CD4-positive, alpha-beta T cell treated with Interleukin-10 for 1 hour (primary cell): ENCODE results near the gene OXSR1.
"Not testable (repeated sequence)": the region's sequence is repeated elsewhere in the genome, so short reads cannot be mapped to it uniquely, and the experiment has no call there.

Experiments
- DNase-seq: peaks from one replicate; pipeline ENCODE4 v3.0.0-alpha.2; 2020

OXSR1 gene

DNA sequence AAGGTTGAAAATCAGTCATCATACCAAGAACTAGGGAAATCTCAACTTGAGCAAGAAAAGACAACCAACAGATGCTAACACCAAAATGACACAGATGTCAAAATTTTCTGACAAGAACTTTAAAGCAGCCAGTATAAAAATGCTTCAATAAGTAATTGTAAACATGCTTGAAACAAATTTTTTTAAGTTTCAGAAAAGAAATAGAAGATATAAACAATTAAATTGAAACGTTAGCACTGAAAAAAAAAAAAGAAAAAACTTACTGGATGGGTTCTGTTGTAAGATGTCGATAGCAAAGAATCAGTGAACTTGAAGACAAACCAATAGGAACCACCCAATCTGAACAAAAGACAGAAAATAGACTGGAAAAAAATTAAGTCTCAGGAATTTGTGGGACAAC is 18.8 kb upstream of the OXSR1 start:
- no peak for DNase-seq

DNA sequence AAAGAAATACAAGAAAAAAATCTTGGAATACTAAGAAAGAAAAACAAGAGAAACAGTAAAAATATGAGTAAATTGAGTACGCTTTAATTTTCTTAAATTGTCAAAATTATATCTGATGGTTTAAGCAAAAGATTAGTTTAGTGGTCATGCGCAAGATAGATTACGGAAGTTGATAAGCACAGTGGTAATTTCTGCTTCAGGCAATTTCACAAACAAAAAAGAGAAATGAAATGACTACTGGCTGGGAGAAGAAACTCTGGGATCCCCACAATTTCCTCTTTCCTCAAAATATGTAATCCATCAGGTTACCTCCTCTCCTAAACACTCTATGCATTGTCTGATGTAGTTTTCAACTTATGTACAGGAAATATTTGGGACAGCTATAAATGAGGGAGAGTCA is 17.9 kb upstream of the OXSR1 start:
- DNase-seq: no peak

DNA sequence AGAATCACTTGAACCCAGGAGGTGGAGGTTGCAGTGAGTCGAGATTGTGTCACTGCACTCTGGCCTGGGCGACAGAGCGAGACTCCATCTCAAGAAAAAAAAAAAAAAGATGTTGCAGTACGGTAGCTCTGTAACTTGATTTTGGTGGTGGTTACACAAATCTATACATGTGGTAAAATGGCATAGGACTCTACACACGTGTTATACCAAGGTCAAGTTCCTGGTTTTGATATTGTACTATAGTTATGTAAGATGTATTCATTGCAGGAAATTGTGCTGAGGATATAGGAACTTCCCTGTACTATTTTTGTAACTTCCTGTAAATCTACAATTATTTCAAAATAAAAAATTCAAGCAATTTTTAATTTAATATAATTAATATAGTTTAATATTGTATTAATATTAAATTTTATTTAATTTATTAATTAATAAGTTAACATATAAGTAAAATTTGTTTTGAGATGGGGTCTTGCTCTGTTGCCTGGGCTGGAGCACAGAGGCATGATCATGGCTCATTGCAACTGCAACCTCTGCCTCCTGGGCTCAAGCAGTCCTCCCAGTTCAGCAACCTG is 16.9 kb upstream of the OXSR1 start:
- no peak for DNase-seq

DNA sequence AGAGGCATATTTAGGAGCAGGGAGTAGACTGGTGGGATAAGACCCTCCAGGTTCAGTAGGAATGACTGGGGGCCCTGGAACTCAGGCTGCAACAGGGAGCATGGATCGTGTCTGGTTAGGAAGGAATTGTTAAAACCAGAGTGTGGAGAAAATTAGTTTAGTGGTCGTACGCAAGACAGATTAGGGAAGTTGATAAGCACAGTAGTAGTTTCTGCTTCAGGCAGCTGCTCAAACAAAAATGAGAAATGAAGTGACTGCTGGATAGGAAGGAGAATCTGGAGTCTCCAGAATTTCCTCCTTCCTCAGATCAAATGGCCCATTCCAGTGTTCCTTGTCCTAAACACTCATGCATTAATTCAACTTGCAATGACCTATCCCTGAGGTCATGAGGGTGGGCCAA is 15.6 kb upstream of the OXSR1 start:
- DNase-seq: no peak

DNA sequence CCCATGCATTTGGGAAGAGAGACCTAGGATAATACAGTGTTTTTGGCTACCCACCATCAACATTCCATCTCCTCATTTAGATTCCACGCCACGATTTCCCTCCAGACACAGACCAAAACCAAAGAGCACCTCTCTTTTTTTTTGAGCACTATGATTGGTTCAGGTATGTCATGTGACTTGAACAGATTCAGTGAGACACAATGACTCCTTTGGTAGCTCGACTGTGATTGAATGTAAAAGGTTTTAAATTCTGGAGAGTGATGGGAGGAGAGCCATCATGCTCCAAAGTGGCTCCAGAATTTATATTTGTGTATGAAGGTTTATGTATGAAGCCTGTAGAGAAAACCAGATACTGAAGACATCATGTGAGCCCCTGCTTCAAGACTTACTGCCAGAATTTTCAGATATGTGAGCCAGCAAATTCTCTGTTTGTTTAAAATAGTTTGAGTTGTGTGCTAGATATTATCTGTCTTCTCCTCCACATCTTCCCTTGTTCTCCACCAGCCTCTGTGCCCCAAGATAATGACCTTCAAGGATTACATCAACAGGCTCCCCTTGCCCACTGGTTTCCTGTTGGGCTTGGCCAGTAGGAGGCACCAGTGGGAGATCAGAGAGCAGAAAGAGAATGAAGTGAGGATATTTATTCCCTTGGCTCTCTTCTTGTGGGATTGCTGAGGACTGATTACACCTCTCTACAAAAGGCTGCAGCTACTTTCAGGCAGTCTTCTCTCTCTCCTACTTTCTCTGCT is 14.4 kb upstream of the OXSR1 start:
- no peak for DNase-seq

DNA sequence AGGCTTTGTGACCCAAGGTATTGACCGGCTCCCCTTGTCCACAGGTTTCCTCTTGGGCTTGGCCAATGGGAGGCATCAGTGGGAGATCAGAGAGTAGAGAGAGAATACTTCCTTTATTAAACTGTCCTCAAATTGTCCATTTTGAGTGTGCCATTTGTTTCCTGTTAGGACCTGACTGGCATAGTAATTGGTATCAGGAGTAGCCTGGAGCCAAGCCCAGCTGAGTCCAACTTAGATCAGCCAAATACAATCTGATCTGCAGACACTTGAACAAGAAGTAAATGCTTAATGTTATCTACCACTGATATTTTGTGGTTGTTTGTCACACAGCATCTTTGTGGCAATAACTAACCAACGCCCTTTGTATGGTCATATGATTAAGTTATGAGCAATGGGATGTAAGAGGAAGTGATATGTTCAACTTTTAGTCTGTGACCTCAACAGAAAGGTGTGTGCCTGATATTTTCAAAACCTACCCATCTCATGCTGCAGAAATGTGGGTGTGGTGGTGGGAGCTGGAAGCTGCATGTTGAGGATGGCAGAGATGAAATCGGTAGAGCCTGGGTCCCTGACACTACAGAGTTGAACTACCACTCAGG is 13.6 kb upstream of the OXSR1 start:
- peak; percentile 51 for DNase-seq

DNA sequence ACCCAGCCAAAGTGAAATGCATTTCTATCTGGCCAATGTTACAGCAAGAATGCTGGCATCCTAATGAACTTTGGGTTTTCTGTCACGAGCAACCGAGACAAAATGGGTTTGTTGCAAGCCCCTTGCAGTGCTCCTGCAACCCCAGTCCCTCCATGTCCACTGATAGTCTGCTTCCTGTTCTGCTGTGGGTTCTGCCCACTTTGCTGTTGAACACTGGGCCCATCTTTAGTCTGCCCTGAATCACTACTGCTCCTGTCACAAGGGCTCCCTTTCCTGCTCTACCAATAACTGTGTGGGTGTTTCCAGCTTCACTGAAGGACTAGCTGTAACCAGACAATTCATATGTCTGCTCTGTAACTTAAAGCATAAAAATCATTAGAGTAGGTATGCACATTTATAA is 12.7 kb upstream of the OXSR1 start:
- no peak for DNase-seq

DNA sequence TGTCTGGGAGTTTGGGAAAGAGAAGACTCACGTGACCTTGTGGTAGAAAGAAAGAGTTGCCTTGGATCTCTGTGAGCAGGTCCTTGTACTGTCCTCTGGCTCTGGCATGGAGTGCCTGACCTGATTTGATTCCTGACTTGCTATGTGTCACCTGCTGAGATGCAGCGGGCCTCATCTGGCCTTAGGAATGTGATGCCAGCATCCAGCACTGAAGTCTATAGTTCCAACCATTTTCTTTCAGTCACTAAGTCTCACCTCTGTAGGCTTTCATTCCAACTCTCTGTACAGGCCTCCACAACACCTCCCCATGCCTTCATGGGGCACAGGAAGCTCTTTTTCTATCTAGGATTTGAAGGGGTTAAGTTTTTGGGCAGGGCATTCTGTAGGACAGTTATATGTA is 12.1 kb upstream of the OXSR1 start:
- DNase-seq: no peak

DNA sequence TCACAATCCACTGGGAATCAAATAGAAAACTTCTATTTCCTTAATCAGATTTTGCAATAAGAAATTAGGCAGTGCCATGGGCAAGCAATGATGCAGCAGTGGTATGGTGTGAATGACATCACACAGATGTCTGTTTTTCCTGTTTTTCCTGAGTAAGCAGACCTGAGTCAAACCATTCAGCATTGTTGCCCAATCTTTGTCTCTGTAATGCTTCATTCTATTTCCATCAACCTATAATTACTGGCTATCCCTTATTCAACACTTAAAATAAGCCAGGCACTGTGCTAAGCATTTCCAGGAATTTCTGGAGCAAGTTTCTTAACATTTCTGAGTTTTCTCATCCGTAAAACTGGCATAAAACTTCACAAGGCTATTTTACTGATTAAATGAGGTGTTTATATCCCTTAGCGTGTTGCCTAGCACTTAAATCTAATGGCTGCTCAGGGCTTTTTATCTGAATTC is 11.3 kb upstream of the OXSR1 start:
- DNase-seq: no peak

DNA sequence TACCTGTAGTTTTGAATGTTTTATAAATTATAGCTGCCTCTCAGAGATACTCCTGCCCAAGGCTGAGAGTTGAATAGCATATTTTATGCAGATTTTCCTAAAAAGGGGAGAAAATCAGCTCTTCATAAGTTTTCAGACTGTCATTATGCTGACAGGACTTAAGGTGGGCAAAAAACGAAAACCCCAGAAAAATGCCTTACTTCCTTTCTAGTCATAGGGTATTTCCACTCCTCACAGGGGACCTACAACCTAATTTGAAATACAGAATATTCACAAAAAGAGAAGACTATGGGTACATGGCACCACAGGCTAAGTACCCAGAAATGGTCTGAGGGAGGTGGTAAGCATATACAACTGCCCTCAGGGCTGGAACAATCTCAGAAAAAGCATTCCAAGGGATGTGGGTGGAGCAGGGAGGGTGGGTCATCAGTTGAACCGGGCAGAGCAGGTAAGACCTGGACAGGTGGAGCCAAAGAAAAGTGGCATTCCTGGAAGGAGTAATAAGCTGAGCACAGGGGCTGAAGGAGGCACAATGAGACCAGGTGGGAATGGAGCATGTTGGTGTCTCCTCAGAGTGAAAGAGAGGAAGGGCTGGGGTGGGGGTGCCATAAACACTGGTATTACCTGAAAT is 10.6 kb upstream of the OXSR1 start:
- DNase-seq: no peak

DNA sequence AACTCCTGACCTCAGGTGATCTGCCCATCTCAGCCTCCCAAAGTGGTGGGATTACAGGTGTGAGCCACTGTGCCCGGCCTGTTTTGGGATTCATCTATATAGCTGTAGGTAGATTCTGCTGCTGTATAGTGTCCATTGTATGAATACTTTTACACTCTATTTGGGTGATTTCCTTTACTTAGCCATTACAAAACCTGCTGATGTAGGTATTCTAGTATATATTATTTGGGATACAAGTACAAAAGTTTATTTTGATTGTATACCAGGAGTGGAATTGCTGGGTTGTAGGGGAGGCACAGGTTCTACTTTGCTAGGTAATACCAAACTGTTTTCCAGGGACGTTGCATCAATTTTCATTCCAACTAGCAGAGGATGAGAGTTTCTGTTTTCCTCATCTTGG is 9.5 kb upstream of the OXSR1 start:
- no peak for DNase-seq

DNA sequence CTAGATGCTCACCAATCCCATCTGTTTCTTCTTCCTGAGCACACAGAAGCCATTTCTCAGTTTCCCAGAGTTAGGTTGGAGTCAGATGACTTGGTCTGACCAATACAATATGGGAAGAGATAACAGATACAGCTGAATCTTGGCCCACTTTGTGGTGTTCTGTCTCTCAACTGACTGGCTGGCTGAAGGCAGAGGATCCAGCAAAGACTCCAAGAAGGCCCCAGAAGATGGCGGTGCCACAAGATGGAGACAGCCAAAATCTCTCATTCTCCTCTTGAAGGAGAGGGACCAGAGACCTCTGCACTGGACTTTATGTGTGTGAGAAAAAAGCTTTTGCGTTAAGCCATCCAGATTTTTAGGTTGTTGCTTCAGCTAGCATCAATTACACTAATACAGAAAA is 8.2 kb upstream of the OXSR1 start:
- no peak for DNase-seq

DNA sequence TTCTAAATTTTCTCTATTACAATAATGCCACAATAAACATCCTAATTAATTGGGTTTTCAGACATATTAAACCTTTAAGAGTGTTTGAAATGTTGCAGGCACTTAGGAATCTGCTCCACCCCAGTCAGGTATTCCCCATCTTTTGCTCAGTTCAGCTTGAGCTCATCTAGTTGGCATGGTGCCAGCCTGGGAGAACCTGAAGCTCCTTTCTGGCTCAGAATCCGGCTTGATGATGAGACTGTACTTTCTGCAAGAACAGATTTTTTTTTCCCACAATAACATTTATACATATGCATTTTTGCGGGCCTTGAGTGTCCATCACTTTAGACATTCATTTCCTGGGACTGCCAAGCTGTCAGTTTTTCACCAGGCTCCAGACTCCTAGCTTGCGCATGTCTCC is 7.7 kb upstream of the OXSR1 start:
- DNase-seq: no peak

DNA sequence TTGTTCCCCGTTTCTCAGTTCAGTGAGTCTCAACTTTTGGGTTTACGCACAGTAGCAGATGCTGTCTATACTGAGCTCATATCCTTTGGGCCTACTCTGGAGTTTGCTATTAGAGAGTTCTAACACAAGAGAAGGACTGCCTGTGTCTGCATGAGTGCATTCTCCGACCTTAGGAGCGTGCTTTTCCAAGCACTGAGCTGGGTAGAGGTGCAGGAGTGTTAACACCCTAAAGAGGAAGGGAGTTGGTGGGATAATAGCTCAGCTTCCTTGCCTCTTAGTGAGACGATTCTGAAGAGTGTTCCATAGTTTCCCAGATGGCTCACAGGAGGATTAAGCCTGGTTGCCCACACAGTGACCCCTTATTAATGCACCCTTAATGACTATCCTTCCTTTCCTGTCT is 6.9 kb upstream of the OXSR1 start:
- no peak for DNase-seq

DNA sequence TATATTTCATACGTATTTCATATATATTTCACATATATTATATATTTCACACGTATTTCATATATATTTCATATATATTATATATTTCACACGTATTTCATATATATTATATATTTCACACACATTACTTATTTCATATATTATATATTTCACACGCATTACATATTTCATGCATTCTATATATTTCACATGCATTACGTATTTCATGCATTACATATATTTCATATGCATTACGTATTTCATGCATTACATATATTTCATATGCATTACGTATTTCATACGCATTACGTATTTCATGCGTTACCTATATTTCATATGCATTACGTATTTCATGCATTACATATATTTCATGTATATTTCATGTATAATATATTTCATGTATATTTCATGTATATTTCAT is 4.6 kb upstream of the OXSR1 start:
- not testable (repeated sequence) for DNase-seq

DNA sequence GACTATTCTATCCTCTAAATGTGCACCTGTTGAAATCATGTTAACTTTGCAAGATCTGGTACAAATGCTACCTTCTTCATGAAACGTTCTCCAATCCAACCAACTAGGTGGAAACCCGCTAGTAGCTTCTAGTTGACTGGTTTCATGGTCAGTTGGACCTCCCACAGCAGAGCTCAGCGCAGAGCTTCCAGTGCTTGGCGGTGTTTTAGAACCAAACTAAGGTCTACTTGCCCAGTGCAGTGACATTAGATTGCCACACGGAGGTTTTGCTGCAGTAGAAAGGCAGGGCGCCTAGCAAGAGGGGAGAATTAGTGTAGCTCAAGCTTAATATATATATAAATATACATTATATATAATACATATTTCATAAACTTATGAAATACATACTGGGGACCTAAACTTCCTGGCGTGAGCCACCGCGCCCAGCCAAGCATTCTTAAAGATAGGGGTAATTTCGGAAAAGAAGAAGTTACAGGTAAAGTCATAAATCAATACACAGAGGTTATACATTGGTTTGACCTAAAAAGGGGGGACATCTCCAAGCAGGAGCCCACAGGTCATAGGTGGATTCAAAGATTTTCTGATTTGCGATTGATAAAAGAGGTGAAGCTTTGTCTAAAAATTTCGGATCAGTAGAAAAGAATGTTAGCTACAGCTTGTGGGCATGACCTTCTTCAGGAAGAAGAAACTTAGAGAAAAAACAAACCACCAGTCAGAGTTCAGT is 2.1 kb upstream of the OXSR1 start:
- DNase-seq: peak; percentile 40

DNA sequence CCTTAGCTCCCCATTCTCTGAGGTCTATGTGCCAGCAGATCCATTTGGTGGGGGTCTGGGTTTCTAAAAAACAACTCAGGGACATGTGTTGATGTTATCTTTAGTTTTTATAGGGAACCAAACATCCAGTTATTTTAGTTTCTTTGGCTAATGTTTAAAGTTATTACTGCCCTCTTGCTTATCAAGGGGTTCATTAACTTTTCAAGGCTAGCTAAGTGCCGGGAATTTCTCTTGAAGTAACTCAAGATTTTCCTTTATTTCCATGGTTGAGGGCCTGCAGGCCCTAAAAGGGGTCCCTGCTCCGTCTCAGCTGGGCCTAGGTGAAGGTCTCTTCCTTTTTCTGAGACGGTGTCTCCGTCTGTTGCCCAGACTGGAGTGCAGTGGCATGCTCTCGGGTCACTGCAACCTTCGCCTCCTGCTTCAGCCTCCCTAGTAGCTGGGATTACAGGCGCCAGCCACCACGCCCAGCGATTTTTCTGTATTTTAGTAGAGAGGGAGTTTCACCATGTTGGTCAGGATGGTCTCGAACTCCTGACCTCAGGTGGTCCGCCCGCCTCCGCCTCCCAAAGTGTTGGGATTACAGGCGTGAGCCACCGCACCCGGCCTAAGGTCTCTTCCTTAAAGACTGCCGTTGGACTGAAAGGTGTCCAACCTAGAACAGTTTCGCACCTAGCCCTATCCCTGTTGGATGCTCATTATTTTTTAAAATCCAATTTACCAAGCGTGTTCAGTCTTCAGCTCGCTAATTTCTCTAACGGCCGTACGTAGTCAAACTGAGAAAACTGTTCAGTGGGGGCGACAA is 1.3 kb upstream of the OXSR1 start:
- DNase-seq: no peak

DNA sequence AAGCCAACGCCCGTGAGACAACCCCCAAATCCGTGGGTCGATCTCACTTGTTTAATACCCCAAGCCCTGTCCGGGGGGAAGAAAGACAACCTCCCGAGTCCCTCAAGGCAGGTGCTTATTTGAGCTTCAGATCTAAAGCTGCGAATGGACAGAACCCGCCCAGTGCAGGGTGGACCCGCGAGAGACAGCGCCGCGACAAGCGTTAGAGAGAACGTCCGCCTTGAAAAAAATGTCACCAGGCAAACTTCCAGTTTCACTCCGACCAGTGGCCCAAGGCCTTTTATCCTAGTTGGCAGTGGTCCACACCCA is 740 bp upstream of the OXSR1 start:
- DNase-seq: no peak

DNA sequence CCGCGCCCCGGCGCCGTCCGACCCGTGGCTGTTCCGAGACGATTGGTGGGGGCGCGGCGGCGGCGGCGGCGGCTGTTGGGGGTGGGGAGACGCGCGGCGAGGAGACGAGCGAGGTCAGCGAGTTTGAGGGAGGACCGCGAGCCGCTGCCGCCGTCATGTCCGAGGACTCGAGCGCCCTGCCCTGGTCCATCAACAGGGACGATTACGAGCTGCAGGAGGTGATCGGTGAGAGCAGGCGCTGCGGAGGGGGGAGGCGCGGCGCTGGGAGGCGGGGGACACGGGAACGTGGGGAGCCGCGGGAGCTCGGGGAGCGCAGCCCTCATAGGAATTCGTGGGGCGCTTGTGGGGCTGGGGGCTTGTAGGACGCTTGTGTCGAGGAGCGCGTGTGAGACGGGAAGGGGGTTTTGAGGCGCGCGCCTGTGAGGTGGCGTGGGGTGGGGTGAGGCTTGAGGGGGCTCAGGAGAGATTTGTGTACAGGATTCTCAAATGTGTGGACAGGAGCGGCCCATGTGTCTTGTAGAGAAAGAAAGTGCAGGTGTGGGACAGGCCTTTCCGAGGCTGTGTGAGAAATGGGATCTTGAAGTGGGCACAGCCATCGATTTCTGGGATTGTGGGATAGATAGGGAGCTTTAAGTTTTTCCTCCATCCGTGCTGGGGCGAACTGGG is 518 bp downstream of the OXSR1 start:
- DNase-seq: no peak

DNA sequence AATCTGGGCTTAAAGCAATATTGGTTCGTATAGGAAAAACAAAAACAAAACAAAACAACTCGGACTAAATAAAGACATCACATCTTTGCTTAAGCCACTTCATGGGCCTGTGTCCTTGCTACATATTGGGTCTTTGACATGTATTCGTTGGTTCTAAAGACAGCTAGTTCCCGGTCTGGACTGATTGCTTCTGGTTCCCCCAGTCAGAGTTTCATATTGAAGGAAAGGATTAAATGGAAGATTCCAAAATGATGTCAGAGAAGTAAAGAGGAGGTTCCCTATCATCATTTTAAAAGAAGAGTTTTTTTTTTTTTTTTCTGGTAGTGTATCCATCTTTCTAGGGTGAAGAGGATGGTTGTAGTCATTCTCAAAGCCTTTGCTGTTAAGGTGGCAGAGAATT is 2.3 kb downstream of the OXSR1 start:
- DNase-seq: no peak

DNA sequence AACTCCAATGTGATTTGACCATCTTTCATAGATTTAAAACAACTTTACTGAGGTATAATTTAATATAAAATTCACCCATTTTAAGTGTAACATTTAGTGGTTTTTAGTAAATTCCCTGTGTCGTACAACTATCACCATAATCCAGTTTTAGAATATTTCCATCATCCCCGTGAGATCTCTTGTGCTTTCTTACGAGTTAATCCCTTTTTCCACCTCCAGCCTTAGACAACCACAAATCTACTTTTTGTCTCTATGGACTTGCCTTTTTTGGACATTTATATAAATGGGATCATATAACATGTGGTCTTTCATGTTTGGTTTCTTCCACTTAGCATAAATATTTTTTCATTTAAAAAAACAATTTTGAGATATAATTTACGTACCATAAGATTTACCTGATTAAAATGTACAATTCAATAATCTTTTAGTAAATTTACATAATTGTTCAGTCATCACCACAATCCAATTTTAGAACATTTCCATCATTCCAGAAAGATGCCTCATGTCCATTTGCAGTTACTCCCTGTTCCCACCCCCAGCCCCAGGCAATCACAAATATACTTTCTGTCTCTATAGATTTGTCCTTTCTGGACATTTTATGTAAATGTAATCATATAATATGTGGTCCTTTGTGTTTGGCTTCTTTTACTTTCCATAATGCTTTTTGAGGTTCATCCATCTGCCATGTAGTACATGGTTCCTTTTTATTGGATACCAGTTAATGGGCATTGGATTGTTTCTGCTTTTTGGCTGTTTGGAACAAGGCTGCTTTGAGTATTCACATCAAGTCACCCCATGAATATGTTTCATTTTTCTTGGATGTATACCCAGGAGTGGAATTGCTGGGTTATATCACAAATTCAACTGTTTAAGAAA is 3.1 kb downstream of the OXSR1 start:
- no peak for DNase-seq
